WERI-Rb-1 (cell line): ENCODE results near the gene NANOG.
A peak's percentile ranks its signal among the peaks of the same experiment; 100 is the strongest.
"Not testable (repeated sequence)": the region's sequence is repeated elsewhere in the genome, so short reads cannot be mapped to it uniquely, and the experiment has no call there.

Experiments used
- DNase-seq: peaks from one replicate; pipeline ENCODE4 v3.0.0-alpha.2; 2020
- H3K27ac ChIP-seq: fragments of 250-450 bp; sonication (Bioruptor Pico); 2 replicates; pipeline ENCODE4 v1.5.1; 2020; ENCODE audit warnings: mild to moderate bottlenecking, moderate library complexity
- H3K27me3 ChIP-seq: fragments of 250-450 bp; sonication (Bioruptor Pico); 2 replicates; pipeline ENCODE4 v1.5.1; 2021; ENCODE audit warnings: mild to moderate bottlenecking, low read depth, moderate library complexity; ENCODE audit not compliant: insufficient read depth, severe bottlenecking
- H3K36me3 ChIP-seq: fragments of 250-450 bp; sonication (Bioruptor Pico); 2 replicates; pipeline ENCODE4 v1.5.1; 2020; ENCODE audit warnings: mild to moderate bottlenecking, moderate library complexity
- H3K4me3 ChIP-seq: 2 replicates; pipeline ENCODE4 v1.5.1; 2011; ENCODE audit warnings: low read depth, mild to moderate bottlenecking, control low read depth, low read length
- H3K9me3 ChIP-seq: fragments of 250-450 bp; sonication (Bioruptor Pico); 2 replicates; pipeline ENCODE4 v1.5.1; 2021; ENCODE audit warnings: mild to moderate bottlenecking, moderate library complexity; ENCODE audit not compliant: severe bottlenecking
- CTCF ChIP-seq: IDR thresholded peaks from 2 replicates; pipeline ENCODE4 v1.5.1; 2011; ENCODE audit warnings: low read depth, mild to moderate bottlenecking, control low read depth, inconsistent platforms, low read length

The NANOG gene

GRCh38 chr12:7788884-7789528 is at the start of gene NANOG:
TSS of gene NANOG (plus strand) at chr12:7789402. CDS start at chr12:7789615, 213 bp downstream.
- H3K27me3 ChIP-seq, H3K36me3 ChIP-seq, H3K27ac ChIP-seq, H3K9me3 ChIP-seq, H3K4me3 ChIP-seq, DNase-seq: not testable (repeated sequence)

GRCh38 chr12:7747246-7747645 is 42.0 kb upstream of the NANOG start, which contains the start of gene CLEC4C:
TSS of gene CLEC4C (minus strand) at chr12:7747375. CDS start at chr12:7747348, 27 bp downstream.
- Histone ChIP-seq H3K36me3 (no peaks in the 10 kb centered on the region), H3K27ac (no peak within 1 kb of the TSS), H3K9me3 (peaks cover 3% of the 10 kb centered on the region), H3K4me3 (no peak within 1 kb of the TSS), H3K27me3 (no peaks in the 10 kb centered on the region)
- no peak for TF ChIP-seq CTCF
- no peak for DNase-seq

GRCh38 chr12:7748852-7749251 is 40.4 kb upstream of the NANOG start:
- no peak for TF ChIP-seq CTCF
- DNase-seq: no peak
- H3K27ac ChIP-seq: no peak overlapping the region
- H3K9me3 ChIP-seq: peaks cover under 1% of the 10 kb centered on the region
- no peak overlapping the region for H3K4me3 ChIP-seq
- H3K36me3 ChIP-seq: no peaks in the 10 kb centered on the region
- no peaks in the 10 kb centered on the region for H3K27me3 ChIP-seq

GRCh38 chr12:7749442-7749841 is 39.8 kb upstream of the NANOG start:
- TF ChIP-seq CTCF: no peak

GRCh38 chr12:7750350-7750749 is 38.9 kb upstream of the NANOG start:
- Histone ChIP-seq H3K4me3 (no peak overlapping the region), H3K36me3 (no peaks in the 10 kb centered on the region), H3K27me3 (no peaks in the 10 kb centered on the region), H3K9me3 (no peaks in the 10 kb centered on the region), H3K27ac (no peak overlapping the region)
- peak; percentile 26 for DNase-seq
- no peak for TF ChIP-seq CTCF

More at GRCh38 chr12:7749442-7749841, 39.8 kb upstream of the NANOG start:
- no peak for DNase-seq
- no peak overlapping the region for H3K27ac ChIP-seq
- no peaks in the 10 kb centered on the region for H3K9me3 ChIP-seq
- H3K27me3 ChIP-seq: no peaks in the 10 kb centered on the region
- no peaks in the 10 kb centered on the region for H3K36me3 ChIP-seq
- no peak overlapping the region for H3K4me3 ChIP-seq

GRCh38 chr12:7751394-7751793 is 37.8 kb upstream of the NANOG start:
- Histone ChIP-seq H3K36me3 (no peaks in the 10 kb centered on the region), H3K9me3 (no peaks in the 10 kb centered on the region), H3K27ac (no peak overlapping the region), H3K27me3 (no peaks in the 10 kb centered on the region), H3K4me3 (no peak overlapping the region)
- TF ChIP-seq CTCF: no peak
- DNase-seq: no peak

GRCh38 chr12:7751941-7752922 is 37.0 kb upstream of the NANOG start:
- H3K27me3 ChIP-seq, H3K27ac ChIP-seq, DNase-seq, H3K9me3 ChIP-seq, H3K4me3 ChIP-seq, H3K36me3 ChIP-seq: not testable (repeated sequence)

GRCh38 chr12:7755668-7756067 is 33.5 kb upstream of the NANOG start:
- H3K27me3 ChIP-seq, H3K36me3 ChIP-seq, H3K27ac ChIP-seq, H3K4me3 ChIP-seq, DNase-seq, H3K9me3 ChIP-seq: not testable (repeated sequence)
